Activated naive CD4-positive, alpha-beta T cell treated with anti-CD3 and anti-CD28 coated beads, Interleukin-2, amount 50 U/mL, for 16 hours (primary cell): Measurements from ENCODE around the gene POU3F1.
"Not testable (repeated sequence)": the region's sequence is repeated elsewhere in the genome, so short reads cannot be mapped to it uniquely, and the experiment has no call there.

Source experiments
- DNase-seq: peaks from one replicate; pipeline ENCODE4 v3.0.0-alpha.2; 2020

The POU3F1 gene

GRCh38 chr1:38046884-38047602, 450 bp upstream of the POU3F1 start:
- peak; percentile 83 for DNase-seq

GRCh38 chr1:38045401-38046332, 926 bp downstream of the POU3F1 start:
- peak; percentile 28 for DNase-seq

GRCh38 chr1:38044221-38045215, 2.1 kb downstream of the POU3F1 start:
- no peak for DNase-seq

- DNase-seq, result no peak
Observed at GRCh38 chr1:38043036-38043747, 3.4 kb downstream of the POU3F1 start.

- no peak for DNase-seq
Observed at GRCh38 chr1:38041936-38042834, 4.4 kb downstream of the POU3F1 start.

- no peak for DNase-seq
Observed at GRCh38 chr1:38039331-38040088, 7.1 kb downstream of the POU3F1 start.

GRCh38 chr1:38038861-38039260, 7.7 kb downstream of the POU3F1 start:
- DNase-seq, result no peak

GRCh38 chr1:38037221-38037939, 9.2 kb downstream of the POU3F1 start:
- no peak for DNase-seq

GRCh38 chr1:38034871-38035270, 11.7 kb downstream of the POU3F1 start:
- DNase-seq, result no peak

GRCh38 chr1:38032992-38033391, 13.6 kb downstream of the POU3F1 start:
- not testable (repeated sequence) for DNase-seq

GRCh38 chr1:38031513-38031866, 15.1 kb downstream of the POU3F1 start:
- no peak for DNase-seq

GRCh38 chr1:38030596-38031512, 15.7 kb downstream of the POU3F1 start:
- no peak for DNase-seq

- peak; percentile 82 for DNase-seq
Observed at GRCh38 chr1:38029685-38030511, 16.7 kb downstream of the POU3F1 start.

- DNase-seq, result no peak
Observed at GRCh38 chr1:38029081-38029681, 17.4 kb downstream of the POU3F1 start.

- DNase-seq, result no peak
Observed at GRCh38 chr1:38028671-38029070, 17.9 kb downstream of the POU3F1 start.

- peak; percentile 83 for DNase-seq
Observed at GRCh38 chr1:38028105-38028591, 18.4 kb downstream of the POU3F1 start.
